Hematopoietic multipotent progenitor cell treated with erythropoietin and hydrocortisone succinate and interleukin-3 and kit ligand, for 6 days (in vitro differentiated cells): ENCODE measurements around the gene UBR7.
"Not testable (repeated sequence)": the region's sequence is repeated elsewhere in the genome, so short reads cannot be mapped to it uniquely, and the experiment has no call there.

Source experiments
- DNase-seq: peaks from one replicate; pipeline ENCODE4 v3.0.0-alpha.2; 2015

UBR7 gene

GRCh38 chr14:93195316-93195999 lies 11.6 kb upstream of the UBR7 start:
- no peak for DNase-seq

- no peak for DNase-seq
These were observed 8.0 kb upstream of the UBR7 start for GRCh38 chr14:93199031-93199430.

DNA sequence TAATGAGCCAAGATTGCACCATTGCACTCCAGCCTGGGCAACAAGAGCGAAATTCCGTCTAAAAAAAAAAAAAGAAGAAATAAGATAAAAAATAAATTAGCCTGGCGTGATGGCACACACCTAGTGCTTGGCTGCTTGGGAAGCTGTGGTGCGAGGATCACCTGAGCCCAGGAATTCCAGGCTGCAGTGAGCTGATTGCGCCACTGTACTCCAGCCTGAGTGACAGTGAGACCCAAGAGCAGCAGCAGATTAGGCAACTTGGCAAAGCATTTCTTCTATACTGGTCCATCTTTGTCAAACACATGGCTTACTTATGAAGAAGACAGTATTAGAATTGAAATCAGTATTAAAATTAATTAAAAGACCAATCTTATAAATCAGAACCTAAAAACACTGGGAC lies 6.5 kb upstream of the UBR7 start:
- no peak for DNase-seq

DNA sequence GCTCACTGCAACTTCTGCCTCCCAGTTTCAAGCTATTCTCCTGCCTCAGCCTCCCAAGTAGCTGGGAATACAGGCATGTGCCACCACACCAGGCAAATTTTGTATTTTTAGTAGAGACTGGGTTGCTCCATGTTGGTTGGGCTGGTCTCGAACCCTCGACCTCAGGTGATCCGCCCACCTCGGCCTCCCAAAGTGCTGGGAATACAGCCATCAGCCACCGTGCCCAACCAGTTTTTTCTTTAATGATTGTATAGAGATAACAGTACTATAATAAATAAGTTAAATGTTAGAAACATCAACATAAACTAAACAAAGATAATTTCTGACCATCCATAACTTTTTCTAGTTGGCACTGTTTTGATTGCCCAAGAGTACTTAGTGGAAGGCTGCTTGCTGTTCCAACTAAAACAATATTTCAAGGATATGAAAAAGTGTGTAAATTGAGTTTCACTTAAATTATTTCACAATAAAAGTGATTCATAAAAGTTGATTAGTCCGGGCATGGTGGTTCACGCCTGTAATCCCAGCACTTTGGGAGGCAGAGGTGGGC lies 5.8 kb upstream of the UBR7 start:
- DNase-seq = no peak

DNA sequence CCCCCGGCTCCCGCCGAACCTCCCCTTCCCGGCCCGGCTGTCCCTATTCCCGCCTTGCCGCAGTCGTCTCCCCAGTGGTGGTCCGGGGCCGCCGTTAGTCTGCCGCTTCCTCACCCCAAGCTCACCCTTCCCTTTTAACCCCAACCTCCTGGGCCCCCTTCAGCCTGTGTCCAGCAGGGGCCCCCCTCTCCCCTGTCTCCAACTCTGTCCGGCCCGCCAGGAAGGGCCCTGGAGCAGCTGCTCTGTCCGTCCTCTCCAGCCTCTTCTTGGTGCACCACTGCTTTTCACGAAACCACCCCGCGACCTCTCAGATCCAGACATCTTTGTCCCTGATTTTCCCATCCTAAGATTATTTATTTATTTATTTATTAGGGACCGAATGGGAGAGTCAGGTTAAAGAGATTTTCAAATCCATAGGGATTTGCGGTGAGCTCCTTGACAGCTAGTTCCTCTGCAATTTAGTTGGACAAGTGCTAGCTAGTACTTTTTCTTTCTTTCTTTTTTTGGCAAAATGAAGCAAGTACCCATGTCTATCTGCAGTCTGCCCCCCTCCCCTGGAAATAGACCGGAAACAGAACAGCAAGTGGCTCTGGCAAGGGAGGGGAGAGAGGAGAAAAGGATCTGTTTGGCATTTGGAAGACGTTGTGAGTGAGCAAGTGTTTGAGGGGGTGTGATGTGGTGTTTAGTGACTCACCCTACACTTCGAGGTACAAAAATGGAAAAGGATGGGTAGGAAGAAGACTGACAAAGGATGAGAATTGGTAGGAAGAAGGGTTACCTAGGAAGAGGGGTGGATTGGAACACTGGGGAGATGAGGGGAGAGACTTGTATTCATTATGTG lies 632 bp downstream of the UBR7 start:
- peak; percentile 69 for DNase-seq

- DNase-seq = no peak
These were observed 5.4 kb downstream of the UBR7 start for GRCh38 chr14:93212432-93212831.

- DNase-seq = no peak
These were observed 7.5 kb downstream of the UBR7 start for GRCh38 chr14:93214598-93214997.

DNA sequence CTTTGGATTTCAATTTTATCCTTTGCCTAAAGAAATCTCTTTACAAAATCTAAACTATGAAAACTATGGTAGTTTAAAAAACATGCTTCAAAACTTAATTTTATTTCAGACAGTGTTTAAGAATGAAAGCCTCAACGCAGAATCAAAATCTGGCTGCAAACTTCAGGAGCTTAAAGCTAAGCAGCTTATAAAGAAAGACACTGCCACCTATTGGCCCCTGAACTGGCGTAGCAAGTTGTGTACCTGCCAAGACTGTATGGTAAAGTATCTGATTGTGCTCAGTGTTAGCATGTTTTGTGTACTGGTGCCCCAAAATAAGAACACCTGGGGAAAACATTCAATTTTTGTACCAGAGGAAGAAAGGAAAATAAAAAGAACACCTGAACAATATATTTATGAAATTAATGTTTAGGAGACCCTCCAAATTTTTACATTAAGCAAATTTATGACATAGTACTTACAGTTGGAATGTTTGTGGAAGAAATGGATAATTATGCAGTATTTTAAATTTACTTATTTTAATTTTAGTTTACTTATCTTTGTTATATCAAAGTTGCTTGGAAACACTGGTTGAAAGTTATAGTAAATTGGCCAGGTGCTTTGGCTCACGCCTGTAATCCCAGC lies 12.2 kb downstream of the UBR7 start:
- peak; percentile 88 for DNase-seq

- no peak for DNase-seq
These were observed 13.5 kb downstream of the UBR7 start for GRCh38 chr14:93220509-93220908.

DNA sequence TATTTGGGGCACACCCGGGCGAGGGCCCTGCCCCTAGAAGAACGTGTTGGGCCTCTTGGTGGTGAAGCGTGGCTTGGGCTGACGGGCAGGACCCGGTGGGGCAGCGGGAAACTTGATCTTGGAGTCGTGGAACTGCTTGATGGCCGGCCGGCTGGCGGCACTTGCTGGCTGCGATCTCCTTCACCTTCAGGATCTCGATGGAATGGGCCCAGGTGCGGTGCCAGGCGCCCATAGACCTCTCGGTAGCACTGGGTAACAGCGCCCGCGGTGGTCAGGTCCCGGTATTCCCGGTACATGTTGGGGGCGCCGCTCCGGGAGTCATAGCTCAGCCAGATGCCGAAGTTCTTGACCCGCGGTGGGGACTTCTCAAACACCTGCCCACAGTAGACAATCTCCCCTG lies 16.5 kb downstream of the UBR7 start:
- DNase-seq = no peak

DNA sequence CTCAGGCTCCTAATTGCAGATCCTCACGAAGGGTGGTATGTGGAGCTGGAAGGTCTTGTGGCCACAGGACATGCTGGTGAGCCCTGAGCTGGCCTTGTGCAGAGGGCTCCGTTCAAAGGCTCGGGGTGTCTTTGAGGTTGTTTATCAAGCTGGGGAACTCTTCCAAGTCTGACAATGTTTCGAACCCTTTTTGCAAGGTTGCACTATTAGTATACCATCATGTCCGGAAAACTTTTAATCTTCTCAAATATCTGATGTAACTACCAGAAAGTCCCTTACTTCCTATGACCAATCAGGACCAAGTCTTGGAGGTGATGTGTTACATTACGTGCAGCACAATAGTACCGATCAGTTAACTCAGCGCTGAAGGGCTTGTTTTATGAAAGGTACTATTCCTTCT lies 21.5 kb downstream of the UBR7 start:
- no peak for DNase-seq

DNA sequence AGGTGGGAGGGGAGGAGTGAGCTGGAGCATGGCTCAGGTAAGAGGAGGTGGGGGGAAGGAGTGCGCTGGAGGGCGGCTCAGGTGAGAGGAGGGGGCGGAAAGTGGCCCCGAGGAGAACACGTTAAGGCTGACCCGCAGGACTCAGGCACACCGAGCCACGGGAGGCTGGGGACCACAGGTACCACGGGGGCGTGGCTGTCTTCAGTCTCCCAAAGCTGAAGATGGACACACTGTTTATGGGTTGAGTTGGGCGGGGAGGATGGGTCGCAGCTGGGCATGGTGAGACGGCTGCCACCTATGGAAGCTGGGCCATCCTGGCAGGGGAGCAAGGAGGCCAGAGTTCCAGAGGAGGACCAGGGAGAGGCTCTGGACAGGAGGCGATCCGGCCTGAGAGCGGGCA lies 23.5 kb downstream of the UBR7 start:
- DNase-seq = no peak

DNA sequence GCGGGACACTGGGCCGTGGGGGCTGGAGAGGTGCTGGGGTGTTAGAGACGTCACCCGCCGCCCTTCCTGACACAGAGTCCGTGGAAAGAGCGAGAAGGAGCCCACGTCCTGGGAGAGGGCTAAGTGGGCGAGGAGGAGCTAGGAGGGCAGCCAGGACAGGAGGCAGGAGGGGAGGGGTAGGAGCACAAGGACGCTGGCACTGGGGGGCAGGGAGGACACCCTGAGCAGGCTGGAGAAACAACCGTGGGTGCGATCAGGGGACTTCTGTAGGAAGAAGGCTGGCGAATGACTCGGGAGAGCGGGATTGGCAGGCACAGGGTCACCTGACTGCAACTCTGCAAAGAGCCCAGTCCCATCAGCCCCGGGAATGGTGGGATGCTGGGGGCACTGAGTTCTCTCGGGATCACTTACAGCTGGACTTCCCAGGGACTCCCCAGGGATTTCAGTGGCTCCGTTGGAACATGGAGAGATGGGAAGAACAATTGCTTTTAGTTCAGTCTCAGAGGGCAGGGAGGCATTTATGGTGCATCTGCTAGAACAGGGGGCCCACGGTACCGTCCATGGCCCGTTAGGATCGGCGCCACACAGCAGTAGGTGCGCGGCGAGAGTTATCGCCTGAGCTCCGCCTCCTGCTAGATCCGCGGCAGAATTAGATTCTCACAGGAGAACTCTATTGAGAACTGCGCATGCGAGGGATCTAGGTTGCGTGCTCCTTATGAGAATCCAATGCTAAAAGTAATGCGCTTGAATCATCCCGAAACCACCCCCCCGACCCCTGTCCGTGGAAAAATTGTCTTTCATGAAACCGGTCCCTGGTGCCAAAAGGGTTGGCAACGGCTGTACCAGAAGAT lies 24.3 kb downstream of the UBR7 start:
- DNase-seq = peak; percentile 47

GRCh38 chr14:93232159-93232558 lies 25.1 kb downstream of the UBR7 start:
- DNase-seq = no peak

GRCh38 chr14:93233078-93233477 lies 26.0 kb downstream of the UBR7 start:
- not testable (repeated sequence) for DNase-seq

DNA sequence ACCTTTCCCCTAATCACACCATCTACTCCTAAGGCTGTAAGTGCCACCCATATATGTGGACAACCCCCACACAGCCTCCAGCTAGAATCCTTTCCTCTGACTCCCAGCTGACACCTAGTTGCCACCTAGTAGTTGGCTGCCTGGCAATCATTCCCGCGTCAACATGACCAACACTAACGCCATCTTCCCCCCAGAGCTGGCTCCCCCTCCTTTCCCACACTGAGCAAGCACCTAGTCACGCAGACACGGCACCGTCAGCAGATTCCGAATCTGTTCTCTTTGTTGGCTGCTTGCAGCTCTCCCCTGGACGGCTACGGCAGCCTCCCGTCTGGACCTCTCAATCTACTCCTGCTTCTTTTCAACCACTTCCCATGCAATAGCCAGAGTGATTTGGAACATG lies 27.7 kb downstream of the UBR7 start:
- no peak for DNase-seq

DNA sequence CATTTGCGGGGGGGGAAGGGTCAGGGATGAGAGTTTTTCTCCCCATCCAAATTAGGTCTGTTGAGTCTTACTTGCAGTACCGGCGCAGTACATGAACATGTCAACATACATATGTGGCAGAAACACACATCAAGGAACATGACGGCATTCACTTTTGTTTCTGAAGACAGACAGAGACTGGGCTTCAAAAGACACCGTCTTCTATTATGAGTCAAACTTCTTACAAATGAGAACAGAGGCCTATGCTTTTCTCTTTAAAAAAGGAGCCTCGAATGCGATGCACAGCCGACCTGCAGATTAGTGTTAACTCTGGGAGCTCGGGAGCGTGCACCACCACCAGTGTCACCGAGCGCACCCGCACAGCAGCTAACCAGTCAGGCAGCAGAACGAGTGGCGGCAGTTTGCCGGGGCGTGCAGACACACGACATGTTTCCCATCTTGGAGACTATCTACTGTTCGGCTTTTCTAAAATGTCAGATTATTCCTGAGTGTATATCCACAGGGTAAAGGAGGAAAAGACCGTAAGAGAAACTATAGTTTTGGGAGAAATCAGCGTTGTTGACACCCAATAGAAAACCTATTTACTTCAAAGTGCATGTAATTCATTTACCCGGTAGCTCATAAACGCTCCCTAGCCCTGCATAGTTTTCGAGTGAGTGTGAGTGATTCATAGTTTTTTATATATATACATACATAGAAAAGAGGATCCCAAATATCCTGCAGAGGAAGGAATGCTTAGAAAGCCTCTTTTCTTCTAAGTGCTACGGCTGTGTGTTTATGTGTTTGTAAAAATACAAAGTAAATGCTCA lies 33.0 kb downstream of the UBR7 start:
- no peak for DNase-seq

- DNase-seq = no peak
These were observed 33.6 kb downstream of the UBR7 start for GRCh38 chr14:93240678-93241000.

DNA sequence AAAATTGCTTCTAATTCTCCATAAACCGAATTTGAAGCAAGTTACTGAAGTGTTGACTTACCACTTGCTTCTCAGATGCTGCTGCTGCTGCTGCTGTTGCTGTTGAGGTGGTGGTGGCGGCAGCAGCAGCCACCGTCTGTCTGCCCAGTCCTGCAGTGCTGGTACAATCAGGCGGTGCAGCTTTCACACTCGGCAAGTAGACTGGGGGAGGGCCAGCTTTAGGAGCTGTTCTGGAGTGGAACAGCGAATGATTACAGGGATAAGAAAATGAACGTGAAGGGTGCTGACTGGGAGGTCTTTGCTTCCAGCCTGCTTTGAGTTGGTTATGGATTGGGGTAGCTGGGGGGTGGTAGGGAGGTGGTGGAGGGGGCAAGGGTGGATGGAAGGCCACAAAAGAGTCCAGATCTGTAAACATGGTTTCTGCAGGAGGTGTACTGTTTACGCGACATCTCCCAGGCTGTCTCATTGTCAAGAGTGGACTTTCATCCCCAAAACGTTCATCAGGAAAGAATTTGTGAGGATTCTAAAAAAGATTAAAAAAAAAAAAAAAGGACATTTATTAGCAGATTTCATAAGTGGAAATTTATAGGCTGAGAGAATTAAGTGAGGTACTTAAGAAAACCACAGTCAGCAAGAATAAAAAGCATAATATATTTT lies 38.8 kb downstream of the UBR7 start:
- no peak for DNase-seq

- no peak for DNase-seq
These were observed 39.5 kb downstream of the UBR7 start for GRCh38 chr14:93246534-93246933.

GRCh38 chr14:93249128-93249831 lies 42.2 kb downstream of the UBR7 start:
- DNase-seq = no peak
